Type B pancreatic cell (in vitro differentiated cells): ENCODE measurements around the gene ARL6IP5. TPM values are rescaled to one million over a fixed set of nuclear protein-coding genes. Genes with fewer than 3 reads are reported as not detected.
A peak's percentile ranks its signal among the peaks of the same experiment; 100 is the strongest.

ENCODE experiments used
- DNase-seq: peaks from one replicate; pipeline ENCODE4 v3.0.0; 2021; ENCODE audit warnings: mixed read lengths; ENCODE audit not compliant: unreplicated experiment; ENCODE audit errors: extremely low spot score
- H3K27ac Mint-ChIP-seq: 2 replicates; pipeline ENCODE4 v1.8.0; 2021; ENCODE audit warnings: mild to moderate bottlenecking, mixed read lengths
- H3K27me3 Mint-ChIP-seq: 2 replicates; pipeline ENCODE4 v1.8.0; 2021; ENCODE audit warnings: mixed read lengths
- H3K36me3 Mint-ChIP-seq: 2 replicates; pipeline ENCODE4 v1.8.0; 2021; ENCODE audit warnings: mixed read lengths
- H3K4me1 Mint-ChIP-seq: one replicate; pipeline ENCODE4 v1.8.0; 2021; ENCODE audit warnings: mixed read lengths; ENCODE audit not compliant: unreplicated experiment
- H3K4me3 Mint-ChIP-seq: 2 replicates; pipeline ENCODE4 v1.8.0; 2021; ENCODE audit warnings: mild to moderate bottlenecking, mixed read lengths
- H3K9me3 Mint-ChIP-seq: 2 replicates; pipeline ENCODE4 v1.8.0; 2021; ENCODE audit warnings: mixed read lengths
- total RNA-seq: library from RNA; stranded (reverse); gene quantifications from 2 replicates; pipeline ENCODE4 v1.2.1, GENCODE V29; 2021; ENCODE audit warnings: low replicate concordance
- TF ChIP-seq, protein P1 (sequence below): fragments of 200-600 bp; sonication (generic); conservative IDR thresholded peaks from 2 replicates; pipeline ENCODE4 v1.5.0; 2021; ENCODE audit warnings: antibody characterized with exemption, mild to moderate bottlenecking

Gene ARL6IP5
- total RNA-seq, 1 donor from 2014 or later: 49.2 TPM

DNA sequence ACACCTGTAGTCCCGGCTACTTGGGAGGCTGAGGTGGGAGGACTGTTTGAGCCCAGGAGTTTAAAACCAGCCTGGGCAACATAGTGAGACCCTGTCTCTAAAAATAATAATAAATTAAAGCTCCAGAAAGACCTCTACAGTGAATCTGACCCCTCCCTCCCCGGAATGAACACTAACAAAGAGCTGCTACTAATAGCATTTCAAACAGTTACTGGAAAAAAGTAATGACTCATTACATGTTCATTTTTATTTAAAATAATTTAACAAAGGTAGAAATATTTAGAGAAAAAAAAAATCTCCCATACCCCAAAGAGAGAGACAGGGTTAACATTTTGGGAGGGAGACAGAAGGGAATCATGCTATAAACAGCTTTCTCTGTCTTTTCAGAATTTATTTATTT is 2.4 kb upstream of the ARL6IP5 start:
- no peaks in the 10 kb centered on the region for H3K9me3 Mint-ChIP-seq
- no peak for DNase-seq
- no peaks in the 10 kb centered on the region for H3K27me3 Mint-ChIP-seq
- H3K4me3 Mint-ChIP-seq: no peak overlapping the region
- peaks cover 57% of the 10 kb centered on the region for H3K4me1 Mint-ChIP-seq
- no peaks in the 10 kb centered on the region for H3K36me3 Mint-ChIP-seq
- H3K27ac Mint-ChIP-seq: peak overlapping the region; percentile 87
- TF ChIP-seq, protein P1, sequence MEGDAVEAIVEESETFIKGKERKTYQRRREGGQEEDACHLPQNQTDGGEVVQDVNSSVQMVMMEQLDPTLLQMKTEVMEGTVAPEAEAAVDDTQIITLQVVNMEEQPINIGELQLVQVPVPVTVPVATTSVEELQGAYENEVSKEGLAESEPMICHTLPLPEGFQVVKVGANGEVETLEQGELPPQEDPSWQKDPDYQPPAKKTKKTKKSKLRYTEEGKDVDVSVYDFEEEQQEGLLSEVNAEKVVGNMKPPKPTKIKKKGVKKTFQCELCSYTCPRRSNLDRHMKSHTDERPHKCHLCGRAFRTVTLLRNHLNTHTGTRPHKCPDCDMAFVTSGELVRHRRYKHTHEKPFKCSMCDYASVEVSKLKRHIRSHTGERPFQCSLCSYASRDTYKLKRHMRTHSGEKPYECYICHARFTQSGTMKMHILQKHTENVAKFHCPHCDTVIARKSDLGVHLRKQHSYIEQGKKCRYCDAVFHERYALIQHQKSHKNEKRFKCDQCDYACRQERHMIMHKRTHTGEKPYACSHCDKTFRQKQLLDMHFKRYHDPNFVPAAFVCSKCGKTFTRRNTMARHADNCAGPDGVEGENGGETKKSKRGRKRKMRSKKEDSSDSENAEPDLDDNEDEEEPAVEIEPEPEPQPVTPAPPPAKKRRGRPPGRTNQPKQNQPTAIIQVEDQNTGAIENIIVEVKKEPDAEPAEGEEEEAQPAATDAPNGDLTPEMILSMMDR: no peak

DNA sequence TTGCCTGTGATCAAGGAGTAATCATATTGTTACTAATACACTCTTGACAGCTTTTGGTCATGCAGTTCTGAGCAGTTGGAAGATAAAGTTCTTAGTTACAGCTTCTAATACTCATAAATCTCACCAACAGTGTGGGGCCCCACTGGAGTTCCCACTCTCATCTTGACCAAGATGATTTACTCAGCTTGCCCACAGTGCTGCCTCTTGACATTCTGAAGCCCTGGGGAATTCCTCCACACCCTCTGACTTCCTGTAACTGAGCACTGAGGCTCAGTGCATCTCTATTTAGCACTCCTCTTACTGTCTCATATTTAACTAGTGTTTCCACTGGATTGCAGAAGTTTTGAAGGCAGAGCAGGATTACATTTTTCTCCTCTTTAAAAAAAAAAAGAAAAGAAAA is 1.9 kb upstream of the ARL6IP5 start:
- peak overlapping the region; percentile 71 for H3K4me3 Mint-ChIP-seq
- H3K36me3 Mint-ChIP-seq: no peaks in the 10 kb centered on the region
- H3K9me3 Mint-ChIP-seq: no peaks in the 10 kb centered on the region
- H3K27me3 Mint-ChIP-seq: no peaks in the 10 kb centered on the region
- no peak for DNase-seq
- peaks cover 53% of the 10 kb centered on the region for H3K4me1 Mint-ChIP-seq
- peak overlapping the region; percentile 87 for H3K27ac Mint-ChIP-seq
- TF ChIP-seq, protein P1: no peak

DNA sequence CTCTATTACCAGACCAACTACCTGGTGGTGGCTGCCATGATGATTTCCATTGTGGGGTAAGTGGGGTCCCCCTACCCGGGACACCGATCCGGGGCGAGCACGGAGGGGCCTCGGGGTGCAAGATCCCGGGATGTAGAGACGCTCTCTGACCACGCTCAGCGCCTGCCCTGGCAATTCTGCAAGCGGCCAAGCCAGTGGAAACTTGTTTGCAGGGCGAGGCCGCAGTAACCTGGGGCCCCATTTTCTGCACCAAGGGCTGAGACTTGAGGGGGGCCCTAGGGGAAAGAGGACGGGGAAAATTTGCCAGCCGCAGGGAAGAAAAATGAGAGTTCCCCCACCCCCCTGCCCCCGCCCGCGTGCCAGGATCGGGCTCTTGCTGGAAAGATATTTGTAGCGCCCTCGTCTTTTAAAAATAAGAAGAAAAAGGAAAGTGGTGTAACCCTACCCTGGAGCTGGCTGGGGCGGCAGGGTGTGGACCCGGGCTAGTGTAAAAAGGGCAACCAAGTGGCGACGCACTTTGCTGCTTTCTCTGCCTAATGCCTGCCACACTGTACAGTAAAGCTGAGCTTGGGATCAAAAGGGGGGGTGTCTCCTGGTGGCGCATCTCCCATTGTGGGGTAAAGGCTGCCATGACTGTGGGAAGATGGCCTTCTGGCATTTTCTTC is 563 bp downstream of the ARL6IP5 start:
- TF ChIP-seq, protein P1: no peak
- peak overlapping the region; percentile 94 for H3K4me3 Mint-ChIP-seq
- no peaks in the 10 kb centered on the region for H3K9me3 Mint-ChIP-seq
- no peaks in the 10 kb centered on the region for H3K27me3 Mint-ChIP-seq
- no peak for DNase-seq
- H3K27ac Mint-ChIP-seq: peak overlapping the region; percentile 83
- peaks cover 57% of the 10 kb centered on the region for H3K4me1 Mint-ChIP-seq
- no peaks in the 10 kb centered on the region for H3K36me3 Mint-ChIP-seq

DNA sequence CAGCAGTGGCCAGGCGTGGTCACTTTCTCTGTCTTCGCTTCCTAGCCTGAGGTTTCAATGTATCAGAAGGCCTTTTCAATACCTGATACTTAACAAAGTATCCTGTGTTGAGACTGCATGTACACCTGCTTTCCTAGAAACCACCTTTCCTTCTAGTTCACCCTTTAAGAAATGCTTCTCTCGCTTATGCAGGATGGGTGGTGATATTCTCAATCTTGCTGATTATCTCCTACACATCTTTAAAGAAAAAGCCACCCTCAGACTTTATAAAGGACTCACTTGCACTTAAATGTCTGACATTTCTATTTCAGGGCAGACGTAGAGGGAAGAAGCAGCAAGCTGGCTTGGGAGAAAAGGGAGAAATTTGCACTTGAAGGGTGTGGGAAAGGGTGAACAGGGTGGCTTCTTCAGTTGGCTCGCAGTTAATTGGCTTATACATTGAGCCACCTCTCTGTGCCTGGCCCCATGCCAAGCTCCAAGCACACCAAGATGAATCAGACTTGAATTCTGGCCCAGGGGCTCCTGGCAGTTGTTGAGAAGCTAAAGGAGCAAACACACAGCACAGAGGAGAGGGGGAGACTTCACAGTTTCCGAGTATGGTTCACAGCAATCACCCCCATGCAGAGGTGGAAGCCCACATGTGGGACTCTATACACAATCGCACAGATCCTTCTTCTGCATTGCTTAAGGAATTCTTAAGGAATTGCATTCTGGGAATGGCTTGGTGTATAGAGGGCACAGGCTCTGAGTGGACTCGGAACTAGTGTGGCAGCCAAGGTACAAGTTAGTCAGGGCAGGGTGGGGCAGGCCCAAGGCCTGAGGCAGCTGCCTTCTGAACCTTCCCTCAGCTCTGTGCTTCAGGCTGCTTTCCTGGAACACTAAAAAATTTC is 1.3 kb downstream of the ARL6IP5 start:
- peaks cover 50% of the 10 kb centered on the region for H3K4me1 Mint-ChIP-seq
- H3K27ac Mint-ChIP-seq: peak overlapping the region; percentile 83
- no peaks in the 10 kb centered on the region for H3K9me3 Mint-ChIP-seq
- no peaks in the 10 kb centered on the region for H3K36me3 Mint-ChIP-seq
- DNase-seq: no peak
- TF ChIP-seq, protein P1: no peak
- no peaks in the 10 kb centered on the region for H3K27me3 Mint-ChIP-seq
- peak overlapping the region; percentile 94 for H3K4me3 Mint-ChIP-seq

DNA sequence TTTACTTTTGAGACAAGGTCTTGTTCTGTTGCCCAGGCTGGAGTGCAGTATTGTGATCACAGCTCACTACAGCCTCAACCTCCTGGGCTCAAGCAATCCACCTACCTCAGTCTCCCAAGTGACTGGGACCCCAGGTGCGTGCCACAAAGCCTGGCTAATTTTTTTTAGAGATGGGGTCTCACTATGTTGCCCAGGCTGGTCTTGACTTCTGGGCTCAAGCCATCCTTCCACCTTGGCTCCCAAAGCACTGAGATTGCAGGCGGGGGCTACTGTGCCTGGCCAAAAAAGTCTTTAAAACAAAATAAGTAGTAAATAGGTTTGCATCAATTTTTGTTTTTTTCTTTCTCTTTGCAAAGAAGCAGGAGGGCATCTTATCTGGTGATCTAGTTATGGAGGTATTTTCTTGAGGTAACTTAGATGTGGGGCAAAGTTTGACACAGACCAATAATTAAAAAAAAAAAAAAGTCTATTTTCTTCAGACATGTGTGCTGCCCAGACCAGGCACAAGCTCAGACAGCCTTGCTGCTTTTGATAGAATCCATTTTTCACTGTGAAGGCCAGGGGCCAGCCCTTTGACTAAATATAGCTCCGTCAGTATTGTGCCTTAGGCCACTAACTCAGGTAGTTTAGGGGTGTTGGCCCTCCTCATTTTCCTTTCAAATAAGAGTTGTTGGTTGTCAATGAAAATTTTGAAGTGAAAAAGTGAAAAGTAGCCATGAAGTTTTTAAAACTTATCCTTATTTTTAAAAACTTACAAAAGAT is 2.5 kb downstream of the ARL6IP5 start:
- Mint-ChIP-seq H3K27me3 (no peaks in the 10 kb centered on the region), H3K9me3 (no peaks in the 10 kb centered on the region), H3K4me1 (peaks cover 52% of the 10 kb centered on the region), H3K27ac (no peak overlapping the region), H3K4me3 (peak overlapping the region; percentile 23), H3K36me3 (peaks cover 3% of the 10 kb centered on the region)
- no peak for DNase-seq
- TF ChIP-seq, protein P1: no peak
